Measurements from ENCODE around the gene ADAM23. TPM values are rescaled to one million over a fixed set of nuclear protein-coding genes. Genes with fewer than 3 reads are reported as not detected.

ADAM23 gene
- total and polyA plus RNA-seq, 4 donors, result 0.12 to 0.51 (median 0.17) TPM; not detected in 1

DNA sequence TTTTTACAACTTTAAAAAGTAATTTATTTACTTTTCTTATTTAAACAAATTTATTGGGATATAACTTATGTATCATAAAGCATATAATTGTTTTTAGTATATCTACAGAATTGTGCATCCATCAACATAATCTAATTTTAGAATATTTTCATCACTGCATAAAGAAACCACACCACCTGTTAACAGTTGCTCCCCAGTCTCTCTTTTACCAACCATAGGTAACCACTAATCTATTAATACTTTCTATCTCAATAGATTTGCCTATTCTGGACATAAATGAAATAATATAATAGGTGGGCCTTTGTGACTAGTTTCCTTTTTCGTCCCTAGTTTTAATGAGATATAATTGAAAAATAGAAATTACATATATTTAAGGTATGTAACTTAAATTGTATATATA lies 90.6 kb downstream of the ADAM23 start (continued):
- TF ChIP-seq REST (IDR thresholded peaks at IDR 0.05) (no peak), RXRA (IDR thresholded peaks at IDR 0.05) (no peak)

GRCh38 chr2:206535260-206535986 lies 92.1 kb downstream of the ADAM23 start:
- no peak for DNase-seq (ENCODE audit: low spot score)
- TF ChIP-seq NR2F2 (IDR thresholded peaks at IDR 0.05) (no peak), GABPA (IDR thresholded peaks at IDR 0.05 in 1 of 2, conservative IDR thresholded peaks at IDR 0.05 in 1 of 2) (no peak), RAD21 (IDR thresholded peaks at IDR 0.05) (no peak), REST (IDR thresholded peaks at IDR 0.05) (no peak), ZBTB33 (IDR thresholded peaks at IDR 0.05) (no peak), RXRA (IDR thresholded peaks at IDR 0.05) (no peak)
- WGBS, result 84% methylated on average over 4 of the region's 4 CpGs

GRCh38 chr2:206540757-206541156 lies 97.4 kb downstream of the ADAM23 start:
- H3K4me3 ChIP-seq (ENCODE audit: low read depth in 1 of 3, low read length in 3 of 3), result no peak overlapping the region
- no peaks in the 10 kb centered on the region for H3K4me1 ChIP-seq (ENCODE audit: control insufficient read depth in 4 of 4, insufficient read depth in 4 of 4, low read length in 3 of 4)
- no peaks in the 10 kb centered on the region for H3K9me3 ChIP-seq (ENCODE audit: control insufficient read depth in 4 of 4, low read length in 3 of 4)
- no peak overlapping the region for H3K27ac ChIP-seq (ENCODE audit: low read depth in 1 of 2, low read length in 2 of 2)
- 95% methylated on average over 4 of the region's 4 CpGs for WGBS
- no peaks in the 10 kb centered on the region for H3K36me3 ChIP-seq (ENCODE audit: control insufficient read depth in 4 of 4, insufficient read depth in 3 of 4, low read depth in 1 of 4, low read length in 3 of 4)
- no peak overlapping the region for H3K9ac ChIP-seq (ENCODE audit: low read depth in 1 of 2, low read length in 2 of 2)
- H3K27me3 ChIP-seq (ENCODE audit: control insufficient read depth in 4 of 4, insufficient read depth in 4 of 4, low read length in 3 of 4), result no peaks in the 10 kb centered on the region
- no peak for TF ChIP-seq EGR1 (IDR thresholded peaks at IDR 0.05; ENCODE audit: low read depth in 2 of 2)
- TF ChIP-seq HNF4G (IDR thresholded peaks at IDR 0.05), result no peak
- DNase-seq (ENCODE audit: low spot score), result no peak

More at GRCh38 chr2:206535260-206535986, 92.1 kb downstream of the ADAM23 start:
- Histone ChIP-seq H3K9ac (ENCODE audit: low read depth in 1 of 2, low read length in 2 of 2) (no peak overlapping the region), H3K27ac (ENCODE audit: low read depth in 1 of 2, low read length in 2 of 2) (no peak overlapping the region), H3K4me3 (ENCODE audit: low read depth in 1 of 3, low read length in 3 of 3) (no peak overlapping the region), H3K4me1 (ENCODE audit: control insufficient read depth in 4 of 4, insufficient read depth in 4 of 4, low read length in 3 of 4) (no peaks in the 10 kb centered on the region), H3K36me3 (ENCODE audit: control insufficient read depth in 4 of 4, insufficient read depth in 3 of 4, low read depth in 1 of 4, low read length in 3 of 4) (no peaks in the 10 kb centered on the region), H3K9me3 (ENCODE audit: control insufficient read depth in 4 of 4, low read length in 3 of 4) (no peaks in the 10 kb centered on the region), H3K27me3 (ENCODE audit: control insufficient read depth in 4 of 4, insufficient read depth in 4 of 4, low read length in 3 of 4) (no peaks in the 10 kb centered on the region)

Data from liver (tissue), 9 donors.